ENCODE measurements around the gene TMEM235.
A peak's percentile ranks its signal among the peaks of the same experiment; 100 is the strongest.
"Not testable (repeated sequence)": the region's sequence is repeated elsewhere in the genome, so short reads cannot be mapped to it uniquely, and the experiment has no call there.

Gene TMEM235

GRCh38 chr17:78252111-78252634, 20.7 kb downstream of the TMEM235 start:
- no peak for DNase-seq (ENCODE audit: low read depth)
- no peak overlapping the region for H3K4me3 ChIP-seq (ENCODE audit: low read depth, low read length)

GRCh38 chr17:78252701-78253635, 21.5 kb downstream of the TMEM235 start:
- H3K4me3 ChIP-seq (ENCODE audit: low read depth, low read length) = no peak overlapping the region
- DNase-seq (ENCODE audit: low read depth) = no peak
- TF ChIP-seq CTCF (IDR thresholded peaks at IDR 0.05; ENCODE audit: low read depth, low read length, missing control alignments) = no peak

More at GRCh38 chr17:78252111-78252634, 20.7 kb downstream of the TMEM235 start:
- TF ChIP-seq CTCF (IDR thresholded peaks at IDR 0.05; ENCODE audit: low read depth, low read length, missing control alignments) = no peak

GRCh38 chr17:78253636-78253945, 22.2 kb downstream of the TMEM235 start:
- not testable (repeated sequence) for H3K4me3 ChIP-seq (ENCODE audit: low read depth, low read length); DNase-seq (ENCODE audit: low read depth)

GRCh38 chr17:78253946-78254672, 22.7 kb downstream of the TMEM235 start:
- peak overlapping the region; percentile 81 for H3K4me3 ChIP-seq (ENCODE audit: low read depth, low read length)
- TF ChIP-seq CTCF (IDR thresholded peaks at IDR 0.05; ENCODE audit: low read depth, low read length, missing control alignments) = no peak
- DNase-seq (ENCODE audit: low read depth) = no peak

GRCh38 chr17:78255029-78255656, 23.7 kb downstream of the TMEM235 start:
- DNase-seq (ENCODE audit: low read depth) = no peak
- TF ChIP-seq CTCF (IDR thresholded peaks at IDR 0.05; ENCODE audit: low read depth, low read length, missing control alignments) = no peak
- no peak overlapping the region for H3K4me3 ChIP-seq (ENCODE audit: low read depth, low read length)

- TF ChIP-seq CTCF (IDR thresholded peaks at IDR 0.05; ENCODE audit: low read depth, low read length, missing control alignments) = no peak
- no peak overlapping the region for H3K4me3 ChIP-seq (ENCODE audit: low read depth, low read length)
- no peak for DNase-seq (ENCODE audit: low read depth)
Observed at GRCh38 chr17:78255953-78256706, 24.7 kb downstream of the TMEM235 start.

Data from GM12864 (cell line).